MM.1S (cell line): ENCODE data around the gene ANHX.
A peak's percentile ranks its signal among the peaks of the same experiment; 100 is the strongest.

ENCODE experiments used
- DNase-seq: peaks from one replicate; pipeline ENCODE4 v3.0.0-alpha.2; 2015
- H2AFZ ChIP-seq: fragments of 300-600 bp; sonication (generic); 2 replicates; pipeline ENCODE4 v1.6.0; 2016; ENCODE audit warnings: antibody characterized with exemption, low read length
- H3F3A ChIP-seq: fragments of 300-600 bp; sonication (generic); 2 replicates; pipeline ENCODE4 v1.6.1; 2016; ENCODE audit warnings: mild to moderate bottlenecking, antibody characterized with exemption, low read length, moderate library complexity, mixed read lengths; ENCODE audit not compliant: insufficient read depth
- H3K27ac ChIP-seq: fragments of 300-600 bp; sonication (generic); 2 replicates; pipeline ENCODE4 v1.5.1; 2016; ENCODE audit warnings: mild to moderate bottlenecking, low read length
- H3K27me3 ChIP-seq: fragments of 300-600 bp; sonication (generic); replicated peaks from 2 replicates; pipeline ENCODE4 v1.6.0; 2016; ENCODE audit warnings: low read length; ENCODE audit not compliant: insufficient read depth
- H3K36me3 ChIP-seq: fragments of 300-600 bp; sonication (generic); replicated peaks from 2 replicates; pipeline ENCODE4 v1.6.1; 2016; ENCODE audit warnings: mild to moderate bottlenecking, low read length, mixed read lengths; ENCODE audit not compliant: insufficient read depth
- H3K4me1 ChIP-seq: fragments of 300-600 bp; sonication (generic); 2 replicates; pipeline ENCODE4 v1.6.1; 2016; ENCODE audit warnings: low read length, mixed read lengths
- H3K4me2 ChIP-seq: fragments of 300-600 bp; sonication (generic); 2 replicates; pipeline ENCODE4 v1.6.0; 2016; ENCODE audit warnings: low read depth, low read length
- H3K4me3 ChIP-seq: fragments of 300-600 bp; sonication (generic); 2 replicates; pipeline ENCODE4 v1.5.1; 2016; ENCODE audit warnings: low read length, mixed read lengths
- H3K79me2 ChIP-seq: fragments of 300-600 bp; sonication (generic); 2 replicates; pipeline ENCODE4 v1.6.1; 2016; ENCODE audit warnings: mixed run types, low read length, mixed read lengths
- H3K9ac ChIP-seq: fragments of 300-600 bp; sonication (generic); 2 replicates; pipeline ENCODE4 v1.6.1; 2016; ENCODE audit warnings: low read length, mixed read lengths
- H3K9me2 ChIP-seq: fragments of 300-600 bp; sonication (generic); replicated peaks from 2 replicates; pipeline ENCODE4 v1.6.1; 2016; ENCODE audit warnings: mild to moderate bottlenecking, low read length, mixed read lengths; ENCODE audit not compliant: insufficient read depth
- H3K9me3 ChIP-seq: fragments of 300-600 bp; sonication (generic); replicated peaks from 2 replicates; pipeline ENCODE4 v1.6.1; 2016; ENCODE audit warnings: mild to moderate bottlenecking, low read length, mixed read lengths; ENCODE audit not compliant: insufficient read depth
- H4K20me1 ChIP-seq: fragments of 300-600 bp; sonication (generic); 2 replicates; pipeline ENCODE4 v1.6.1; 2016; ENCODE audit warnings: mild to moderate bottlenecking, low read length, moderate library complexity, mixed read lengths; ENCODE audit not compliant: insufficient read depth
- EZH2 ChIP-seq: fragments of 300-600 bp; sonication (generic); optimal IDR thresholded peaks from 2 replicates; pipeline ENCODE3; 2017; ENCODE audit warnings: low read depth, mild to moderate bottlenecking, antibody characterized with exemption, low read length, mixed read lengths
- EZH2phosphoT487 ChIP-seq: fragments of 300-600 bp; sonication (generic); IDR thresholded peaks from 2 replicates; pipeline ENCODE4 v1.6.1; 2018; ENCODE audit warnings: antibody characterized with exemption, low read length
- TF ChIP-seq, protein P1 (sequence below): fragments of 300-600 bp; sonication (generic); IDR thresholded peaks from 2 replicates; pipeline ENCODE4 v1.5.1; 2016; ENCODE audit warnings: antibody characterized with exemption, low read length, mixed read lengths

ANHX gene

DNA sequence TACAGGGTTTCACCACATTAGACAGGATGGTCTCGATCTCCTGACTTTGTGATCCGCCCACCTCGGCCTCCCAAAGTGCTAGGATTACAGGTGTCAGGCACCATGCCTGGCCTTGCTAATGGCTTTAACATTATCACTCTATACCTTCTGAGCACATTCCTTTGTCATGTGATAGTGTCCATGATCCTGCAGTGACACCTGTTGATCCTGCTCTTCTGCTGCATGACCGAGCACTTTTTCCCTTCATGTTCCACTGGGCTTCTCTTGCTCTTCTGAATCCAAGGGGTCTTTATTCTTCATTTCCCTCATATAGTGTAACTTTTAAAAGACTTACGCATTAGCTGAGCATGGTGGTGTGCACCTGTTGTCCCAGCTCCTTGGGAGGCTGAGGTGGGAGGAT, 42.8 kb downstream of the ANHX start:
- H3K4me3 ChIP-seq = no peak overlapping the region
- no peak overlapping the region for H2AFZ ChIP-seq
- no peak for TF ChIP-seq EZH2phosphoT487
- TF ChIP-seq, protein P1, sequence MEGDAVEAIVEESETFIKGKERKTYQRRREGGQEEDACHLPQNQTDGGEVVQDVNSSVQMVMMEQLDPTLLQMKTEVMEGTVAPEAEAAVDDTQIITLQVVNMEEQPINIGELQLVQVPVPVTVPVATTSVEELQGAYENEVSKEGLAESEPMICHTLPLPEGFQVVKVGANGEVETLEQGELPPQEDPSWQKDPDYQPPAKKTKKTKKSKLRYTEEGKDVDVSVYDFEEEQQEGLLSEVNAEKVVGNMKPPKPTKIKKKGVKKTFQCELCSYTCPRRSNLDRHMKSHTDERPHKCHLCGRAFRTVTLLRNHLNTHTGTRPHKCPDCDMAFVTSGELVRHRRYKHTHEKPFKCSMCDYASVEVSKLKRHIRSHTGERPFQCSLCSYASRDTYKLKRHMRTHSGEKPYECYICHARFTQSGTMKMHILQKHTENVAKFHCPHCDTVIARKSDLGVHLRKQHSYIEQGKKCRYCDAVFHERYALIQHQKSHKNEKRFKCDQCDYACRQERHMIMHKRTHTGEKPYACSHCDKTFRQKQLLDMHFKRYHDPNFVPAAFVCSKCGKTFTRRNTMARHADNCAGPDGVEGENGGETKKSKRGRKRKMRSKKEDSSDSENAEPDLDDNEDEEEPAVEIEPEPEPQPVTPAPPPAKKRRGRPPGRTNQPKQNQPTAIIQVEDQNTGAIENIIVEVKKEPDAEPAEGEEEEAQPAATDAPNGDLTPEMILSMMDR = no peak
- no peak for TF ChIP-seq EZH2
- H3K36me3 ChIP-seq = no peaks in the 10 kb centered on the region
- no peak overlapping the region for H3K9ac ChIP-seq
- no peak overlapping the region for H3K4me2 ChIP-seq
- no peaks in the 10 kb centered on the region for H3K4me1 ChIP-seq
- no peaks in the 10 kb centered on the region for H3K79me2 ChIP-seq
- no peaks in the 10 kb centered on the region for H3F3A ChIP-seq
- no peaks in the 10 kb centered on the region for H3K9me2 ChIP-seq
- no peaks in the 10 kb centered on the region for H3K9me3 ChIP-seq
- no peaks in the 10 kb centered on the region for H3K27me3 ChIP-seq
- H3K27ac ChIP-seq = no peak overlapping the region
- no peaks in the 10 kb centered on the region for H4K20me1 ChIP-seq
- no peak for DNase-seq

- TF ChIP-seq, protein P1 = no peak
- TF ChIP-seq EZH2phosphoT487 (no peak), EZH2 (no peak)
- no peak overlapping the region for H3K4me3 ChIP-seq
- no peak overlapping the region for H2AFZ ChIP-seq
- no peaks in the 10 kb centered on the region for H3K36me3 ChIP-seq
- no peaks in the 10 kb centered on the region for H4K20me1 ChIP-seq
- DNase-seq = no peak
- H3K79me2 ChIP-seq = no peaks in the 10 kb centered on the region
- no peaks in the 10 kb centered on the region for H3K4me1 ChIP-seq
- H3K27ac ChIP-seq = no peak overlapping the region
- H3F3A ChIP-seq = no peaks in the 10 kb centered on the region
- H3K9ac ChIP-seq = no peak overlapping the region
- H3K9me3 ChIP-seq = no peaks in the 10 kb centered on the region
- H3K4me2 ChIP-seq = no peak overlapping the region
- H3K27me3 ChIP-seq = no peaks in the 10 kb centered on the region
- no peaks in the 10 kb centered on the region for H3K9me2 ChIP-seq
Measured at GRCh38 chr12:133190176-133190575, 45.5 kb downstream of the ANHX start.

GRCh38 chr12:133181238-133181959, 54.3 kb downstream of the ANHX start, which contains the start of gene ZNF268:
Gene ZNF268, plus strand, starts transcription at chr12:133181495. Its CDS starts 503 bp downstream, at chr12:133181998.
- peak; percentile 86 for DNase-seq
- TF ChIP-seq, protein P1 = peak; percentile 53
- TF ChIP-seq EZH2 = no peak
- H3K9ac ChIP-seq = peak within 1 kb of the TSS; percentile 50; the same call in 1 of the 2 replicates

More at GRCh38 chr12:133181238-133181959, 54.3 kb downstream of the ANHX start, which contains the start of gene ZNF268:
- H3K36me3 ChIP-seq = no peaks in the 10 kb centered on the region
- no peaks in the 10 kb centered on the region for H3K4me1 ChIP-seq
- no peaks in the 10 kb centered on the region for H3K79me2 ChIP-seq
- peak within 1 kb of the TSS; percentile 71 for H2AFZ ChIP-seq
- H3K4me2 ChIP-seq = peak within 1 kb of the TSS; percentile 54; the same call in 1 of the 2 replicates
- H3K9me3 ChIP-seq = no peaks in the 10 kb centered on the region
- H3F3A ChIP-seq = no peaks in the 10 kb centered on the region
- peak within 1 kb of the TSS; percentile 85 for H3K4me3 ChIP-seq
- no peaks in the 10 kb centered on the region for H3K27me3 ChIP-seq
- H4K20me1 ChIP-seq = no peaks in the 10 kb centered on the region
- no peaks in the 10 kb centered on the region for H3K9me2 ChIP-seq
- H3K27ac ChIP-seq = peak within 1 kb of the TSS; percentile 43; the same call in 1 of the 2 replicates
